BLaER1 (cell line): ENCODE data around the gene TMBIM6.

Experiments used
- H3K27ac ChIP-seq: shearing (Covaris generic); formaldehyde crosslinking; 2 replicates; pipeline ENCODE4 v1.8.1; 2022
- H3K27me3 ChIP-seq: shearing (Covaris generic); formaldehyde crosslinking; 2 replicates; pipeline ENCODE4 v1.8.1; 2022
- H3K36me3 ChIP-seq: shearing (Covaris generic); formaldehyde crosslinking; 2 replicates; pipeline ENCODE4 v1.8.1; 2022
- H3K4me1 ChIP-seq: shearing (Covaris generic); formaldehyde crosslinking; 2 replicates; pipeline ENCODE4 v1.8.1; 2022
- H3K4me2 ChIP-seq: shearing (Covaris generic); formaldehyde crosslinking; 2 replicates; pipeline ENCODE4 v1.8.1; 2022
- H3K4me3 ChIP-seq: shearing (Covaris generic); formaldehyde crosslinking; 2 replicates; pipeline ENCODE4 v1.8.1; 2022
- H3K9ac ChIP-seq: shearing (Covaris generic); formaldehyde crosslinking; 2 replicates; pipeline ENCODE4 v1.8.1; 2022
- H3K9me3 ChIP-seq: shearing (Covaris generic); formaldehyde crosslinking; 2 replicates; pipeline ENCODE4 v1.8.1; 2022
- H4K20me1 ChIP-seq: shearing (Covaris generic); formaldehyde crosslinking; 2 replicates; pipeline ENCODE4 v1.8.1; 2022
- Cebpa-rat ChIP-seq: shearing (Covaris generic); IDR thresholded peaks from 2 replicates; pipeline ENCODE4 v1.8.1; 2022

TMBIM6 gene

GRCh38 chr12:49796155-49796554 is 54.8 kb downstream of the TMBIM6 start:
- no peak overlapping the region for H3K4me3 ChIP-seq
- H3K9me3 ChIP-seq = no peaks in the 10 kb centered on the region
- no peak overlapping the region for H3K4me2 ChIP-seq
- peaks cover 88% of the 10 kb centered on the region for H3K36me3 ChIP-seq
- no peaks in the 10 kb centered on the region for H3K27me3 ChIP-seq
- TF ChIP-seq Cebpa-rat = no peak
- no peak overlapping the region for H3K9ac ChIP-seq
- H3K27ac ChIP-seq = no peak overlapping the region
- H3K4me1 ChIP-seq = peaks cover 14% of the 10 kb centered on the region
- no peaks in the 10 kb centered on the region for H4K20me1 ChIP-seq

GRCh38 chr12:49796606-49797448 is 55.5 kb downstream of the TMBIM6 start:
- Histone ChIP-seq H4K20me1 (no peaks in the 10 kb centered on the region), H3K4me2 (no peak overlapping the region), H3K4me3 (no peak overlapping the region), H3K27me3 (no peaks in the 10 kb centered on the region), H3K36me3 (peaks cover 89% of the 10 kb centered on the region), H3K9ac (no peak overlapping the region), H3K9me3 (no peaks in the 10 kb centered on the region), H3K27ac (no peak overlapping the region), H3K4me1 (peaks cover 18% of the 10 kb centered on the region)
- no peak for TF ChIP-seq Cebpa-rat

DNA sequence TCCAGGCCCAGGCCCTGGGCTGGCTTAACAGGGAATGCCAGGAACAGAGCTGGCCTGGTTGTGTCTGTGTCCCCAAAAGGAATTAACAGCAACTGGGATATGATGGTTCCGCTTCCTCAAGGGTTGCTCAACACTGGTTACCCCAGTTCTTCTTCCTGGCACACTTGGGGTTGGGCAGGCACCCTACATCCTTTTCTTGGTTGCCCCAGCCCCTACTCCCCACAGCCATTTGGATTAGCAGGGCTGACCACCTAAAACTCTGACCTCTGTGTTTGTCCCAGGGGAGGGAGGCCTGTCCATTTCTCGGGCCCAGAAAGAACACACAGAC is 56.1 kb downstream of the TMBIM6 start:
- Histone ChIP-seq H3K4me2 (no peak overlapping the region), H3K27me3 (no peaks in the 10 kb centered on the region), H3K9ac (no peak overlapping the region), H3K4me1 (peaks cover 18% of the 10 kb centered on the region), H3K4me3 (no peak overlapping the region), H4K20me1 (no peaks in the 10 kb centered on the region), H3K9me3 (no peaks in the 10 kb centered on the region), H3K36me3 (peaks cover 89% of the 10 kb centered on the region), H3K27ac (no peak overlapping the region)
- TF ChIP-seq Cebpa-rat = no peak

- H4K20me1 ChIP-seq = no peaks in the 10 kb centered on the region
- no peaks in the 10 kb centered on the region for H3K9me3 ChIP-seq
- H3K4me1 ChIP-seq = peaks cover 25% of the 10 kb centered on the region
- no peak overlapping the region for H3K4me3 ChIP-seq
- no peaks in the 10 kb centered on the region for H3K27me3 ChIP-seq
- H3K27ac ChIP-seq = no peak overlapping the region
- no peak for TF ChIP-seq Cebpa-rat
- H3K9ac ChIP-seq = peak overlapping the region; percentile 21; the same call in 1 of the 2 replicates
- H3K36me3 ChIP-seq = peaks cover 95% of the 10 kb centered on the region
- H3K4me2 ChIP-seq = no peak overlapping the region
These were observed 56.9 kb downstream of the TMBIM6 start for GRCh38 chr12:49798248-49798647.

GRCh38 chr12:49798934-49799333 is 57.6 kb downstream of the TMBIM6 start:
- H3K36me3 ChIP-seq = peaks cover 97% of the 10 kb centered on the region
- peaks cover 31% of the 10 kb centered on the region for H3K4me1 ChIP-seq
- no peak for TF ChIP-seq Cebpa-rat
- H3K4me3 ChIP-seq = no peak overlapping the region
- H3K27ac ChIP-seq = no peak overlapping the region
- no peaks in the 10 kb centered on the region for H3K27me3 ChIP-seq
- H3K9ac ChIP-seq = no peak overlapping the region; the same call in 1 of the 2 replicates
- H3K4me2 ChIP-seq = no peak overlapping the region
- no peaks in the 10 kb centered on the region for H4K20me1 ChIP-seq
- no peaks in the 10 kb centered on the region for H3K9me3 ChIP-seq

- no peaks in the 10 kb centered on the region for H4K20me1 ChIP-seq
- no peak overlapping the region for H3K4me3 ChIP-seq
- H3K4me1 ChIP-seq = peaks cover 31% of the 10 kb centered on the region
- no peaks in the 10 kb centered on the region for H3K27me3 ChIP-seq
- H3K9ac ChIP-seq = peak overlapping the region; percentile 19; the same call in 1 of the 2 replicates
- no peak overlapping the region for H3K4me2 ChIP-seq
- H3K27ac ChIP-seq = no peak overlapping the region
- H3K36me3 ChIP-seq = peaks cover 97% of the 10 kb centered on the region
- H3K9me3 ChIP-seq = no peaks in the 10 kb centered on the region
- TF ChIP-seq Cebpa-rat = no peak
These were observed 59.2 kb downstream of the TMBIM6 start for GRCh38 chr12:49800421-49801140.

DNA sequence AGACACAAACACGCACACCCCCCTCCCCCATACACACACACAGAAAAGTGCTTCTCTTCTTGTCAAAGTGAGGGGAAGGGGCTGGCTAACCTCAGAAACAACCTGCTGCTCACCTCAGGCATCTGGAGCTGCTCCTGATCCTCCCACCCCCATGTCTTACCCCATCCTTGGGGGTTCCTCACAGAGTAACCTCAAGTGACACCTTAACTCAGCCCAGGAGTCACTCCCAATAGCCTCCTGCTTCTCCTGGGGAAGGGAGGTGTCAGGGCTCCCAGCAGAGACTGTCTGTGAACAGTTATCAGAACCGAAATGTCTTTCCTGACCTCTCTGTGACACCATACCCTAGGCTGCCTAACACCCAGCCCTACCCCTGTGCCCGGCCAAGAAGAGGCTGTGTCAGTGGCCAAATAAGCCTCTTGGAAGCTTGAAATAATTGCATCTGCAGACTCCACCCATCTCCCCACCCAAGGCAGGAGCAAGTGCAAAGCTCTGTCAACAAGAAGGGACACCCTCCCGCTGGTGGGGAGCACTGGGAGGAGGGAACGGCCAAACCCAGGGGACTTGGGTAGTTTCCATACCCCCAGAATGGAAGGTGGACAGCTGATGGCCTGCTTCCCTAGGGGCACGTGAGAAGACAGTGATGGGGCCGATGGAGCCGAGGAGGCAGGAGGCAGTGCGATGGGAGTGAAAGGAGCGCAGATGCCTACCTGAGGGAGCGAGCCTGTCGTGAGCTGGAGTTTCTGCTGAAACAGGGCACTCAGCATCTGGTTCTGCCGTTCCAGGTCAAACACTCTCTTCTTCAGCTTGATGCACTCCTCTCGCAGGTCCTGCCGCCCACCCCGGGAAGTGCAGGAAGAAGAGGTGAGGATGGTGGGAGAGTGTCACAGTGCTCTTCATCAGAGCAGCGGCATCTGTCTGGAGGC is 60.0 kb downstream of the TMBIM6 start:
- Histone ChIP-seq H3K36me3 (peaks cover 97% of the 10 kb centered on the region), H4K20me1 (peaks cover 7% of the 10 kb centered on the region; the same call in 1 of the 2 replicates), H3K9me3 (no peaks in the 10 kb centered on the region), H3K9ac (peak overlapping the region; percentile 19; the same call in 1 of the 2 replicates), H3K4me3 (no peak overlapping the region), H3K4me1 (peaks cover 31% of the 10 kb centered on the region), H3K27me3 (no peaks in the 10 kb centered on the region), H3K4me2 (no peak overlapping the region), H3K27ac (no peak overlapping the region)
- TF ChIP-seq Cebpa-rat = no peak

DNA sequence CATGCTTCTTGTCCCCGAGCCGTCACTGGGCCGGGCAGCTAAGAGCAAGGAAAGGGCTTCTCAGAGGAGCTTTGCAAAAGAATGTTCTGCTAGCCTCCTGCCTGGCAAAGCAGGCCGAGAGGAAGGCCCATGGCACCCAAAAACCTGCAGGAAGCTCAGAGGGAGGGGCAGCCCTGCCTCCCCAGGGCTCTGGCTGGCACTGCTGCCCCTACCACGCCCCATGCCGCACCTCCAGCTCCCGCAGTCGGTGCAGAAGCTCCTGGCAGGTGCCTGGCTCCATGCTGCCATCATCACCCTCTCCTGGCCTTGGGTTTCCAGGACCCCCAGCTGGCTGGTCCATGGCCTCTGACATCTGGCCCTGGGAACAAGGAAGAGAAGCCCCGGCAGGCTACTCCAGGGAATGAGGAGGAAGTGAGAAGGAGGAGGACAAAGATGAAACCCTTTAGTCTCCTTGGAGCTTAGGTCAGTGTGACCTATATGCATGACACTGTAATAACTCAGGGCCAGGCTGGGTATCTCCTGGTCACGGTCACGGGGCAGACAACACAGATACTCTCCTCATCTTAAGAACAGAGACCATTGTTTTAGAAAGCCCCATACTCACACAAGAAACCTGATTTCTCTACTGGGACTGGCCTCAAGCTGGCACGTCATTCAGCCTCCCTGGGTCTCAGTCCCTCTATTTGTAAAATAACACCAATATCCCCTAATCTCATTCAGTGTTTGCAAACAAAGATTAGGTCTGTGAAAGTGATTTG is 62.5 kb downstream of the TMBIM6 start:
- peaks cover 28% of the 10 kb centered on the region; the same call in 1 of the 2 replicates for H4K20me1 ChIP-seq

DNA sequence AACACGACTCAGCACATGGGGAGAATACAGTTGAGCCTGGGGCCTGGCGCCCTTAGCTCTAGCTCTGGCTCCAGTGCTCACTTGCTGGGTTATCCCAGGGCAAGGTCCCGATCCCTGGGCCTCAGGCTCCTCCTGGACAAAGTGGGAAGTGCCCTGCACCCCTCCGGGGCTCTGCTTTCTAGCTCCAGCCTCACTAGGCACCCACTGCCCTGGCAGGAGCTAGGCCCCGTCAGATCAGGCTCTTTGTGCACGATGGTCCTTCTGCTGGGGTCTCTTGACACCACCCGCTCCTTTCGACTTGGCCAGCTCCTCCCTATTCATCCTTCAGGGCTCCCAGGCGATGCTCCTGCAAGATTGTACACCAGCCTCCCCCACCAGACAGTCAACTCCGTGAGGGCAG is 63.5 kb downstream of the TMBIM6 start:
- Histone ChIP-seq H3K27me3 (no peaks in the 10 kb centered on the region), H3K9me3 (no peaks in the 10 kb centered on the region), H3K4me1 (peaks cover 59% of the 10 kb centered on the region), H3K9ac (no peak overlapping the region), H3K4me3 (no peak overlapping the region), H3K36me3 (peaks cover 65% of the 10 kb centered on the region), H3K27ac (no peak overlapping the region), H4K20me1 (peaks cover 28% of the 10 kb centered on the region; the same call in 1 of the 2 replicates), H3K4me2 (no peak overlapping the region)
- no peak for TF ChIP-seq Cebpa-rat

More for the DNA sequence above, 62.5 kb downstream of the TMBIM6 start:
- Histone ChIP-seq H3K36me3 (peaks cover 73% of the 10 kb centered on the region), H3K4me3 (no peak overlapping the region), H3K27ac (no peak overlapping the region; the same call in 1 of the 2 replicates), H3K4me2 (no peak overlapping the region), H3K9me3 (no peaks in the 10 kb centered on the region), H3K27me3 (no peaks in the 10 kb centered on the region), H3K4me1 (peaks cover 51% of the 10 kb centered on the region), H3K9ac (no peak overlapping the region)
- no peak for TF ChIP-seq Cebpa-rat
